ENCODE data around the gene SEPTIN7.

Gene SEPTIN7

GRCh38 chr7:35839860-35840854 is 39.3 kb downstream of the SEPTIN7 start:
- DNase-seq = no peak

- DNase-seq = no peak
Measured at GRCh38 chr7:35846816-35847412, 46.1 kb downstream of the SEPTIN7 start.

GRCh38 chr7:35848725-35849124 is 47.9 kb downstream of the SEPTIN7 start:
- DNase-seq = no peak

GRCh38 chr7:35849158-35849831 is 48.4 kb downstream of the SEPTIN7 start:
- DNase-seq = no peak

GRCh38 chr7:35849954-35850353 is 49.1 kb downstream of the SEPTIN7 start:
- DNase-seq = no peak

All from stimulated activated CD4-positive, alpha-beta T cell treated with anti-CD3 and anti-CD28 coated beads, Interleukin-4, amount 100 ng/mL, for 1 hour (primary cell).